Measurements from ENCODE around the gene CNTD1. TPM values are rescaled to one million over a fixed set of nuclear protein-coding genes. Genes with fewer than 3 reads are reported as not detected.
"Not testable (repeated sequence)": the region's sequence is repeated elsewhere in the genome, so short reads cannot be mapped to it uniquely, and the experiment has no call there.

CNTD1 gene, protein sequence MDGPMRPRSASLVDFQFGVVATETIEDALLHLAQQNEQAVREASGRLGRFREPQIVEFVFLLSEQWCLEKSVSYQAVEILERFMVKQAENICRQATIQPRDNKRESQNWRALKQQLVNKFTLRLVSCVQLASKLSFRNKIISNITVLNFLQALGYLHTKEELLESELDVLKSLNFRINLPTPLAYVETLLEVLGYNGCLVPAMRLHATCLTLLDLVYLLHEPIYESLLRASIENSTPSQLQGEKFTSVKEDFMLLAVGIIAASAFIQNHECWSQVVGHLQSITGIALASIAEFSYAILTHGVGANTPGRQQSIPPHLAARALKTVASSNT
- total RNA-seq (2014; rRNA removed; shearing (Covaris generic); ENCODE audit: low replicate concordance) = 0.09 TPM in 1 of 2 replicates, not detected in the other

DNA sequence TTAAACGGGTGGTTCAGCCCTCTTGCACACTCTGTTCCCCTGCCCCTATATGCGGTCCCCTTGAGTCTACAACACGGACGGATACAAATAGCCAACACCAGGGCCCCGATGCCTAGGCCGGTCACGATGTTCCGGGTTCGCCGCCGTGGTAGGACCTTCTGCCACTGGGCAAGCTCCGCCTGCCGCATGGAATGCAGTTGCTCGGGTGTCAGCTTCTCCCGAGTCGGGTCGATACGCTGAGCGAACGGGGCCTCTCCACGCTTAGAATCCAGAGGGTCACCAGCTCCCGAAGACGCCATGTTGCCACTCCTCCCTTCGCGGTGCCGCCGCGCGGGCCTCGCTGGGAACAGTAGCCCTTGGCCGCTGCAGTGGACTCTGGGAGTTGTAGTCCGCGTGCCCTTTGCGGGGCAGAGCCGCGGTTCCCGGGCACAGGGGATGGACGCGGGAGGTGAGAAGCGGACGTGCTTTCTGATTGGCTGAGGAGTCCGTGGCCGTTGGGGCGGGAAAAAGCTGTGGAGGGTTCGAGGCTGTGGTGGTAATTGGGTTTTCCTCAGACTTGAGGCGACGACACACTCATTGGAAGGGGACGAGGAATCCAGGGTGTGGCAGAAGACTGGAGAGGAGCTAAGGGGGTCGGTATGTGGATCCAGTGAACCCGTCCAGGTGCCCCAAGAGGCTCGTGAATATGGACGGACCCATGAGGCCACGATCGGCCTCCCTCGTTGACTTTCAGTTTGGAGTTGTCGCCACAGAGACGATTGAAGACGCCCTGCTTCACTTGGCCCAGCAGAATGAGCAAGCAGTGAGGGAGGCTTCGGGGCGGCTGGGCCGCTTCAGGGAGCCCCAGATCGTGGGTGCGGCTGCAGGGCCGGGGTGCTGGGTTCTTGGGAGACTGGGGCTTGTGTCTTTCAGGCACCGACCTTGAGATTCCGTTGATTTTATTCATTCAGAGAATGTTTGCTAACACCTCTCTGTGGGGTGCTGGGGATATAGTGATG, at the start of gene CNTD1, which contains the start of gene COA3:
TSS of gene CNTD1 (plus strand) at position 479 of the 998 bp plus-strand sequence. CDS start at position 686, 207 bp downstream.
TSS of gene COA3 (minus strand) at position 322 of the 998 bp plus-strand sequence. CDS start at position 299, 23 bp downstream.
- peak; percentile 85 for DNase-seq (ENCODE audit: low read depth)
- in situ Hi-C loops (cut with HindIII; ENCODE audit: low pct_unique_long_range_greater_than_20kb, low sequenced_read_pairs) = no loop called here

DNA sequence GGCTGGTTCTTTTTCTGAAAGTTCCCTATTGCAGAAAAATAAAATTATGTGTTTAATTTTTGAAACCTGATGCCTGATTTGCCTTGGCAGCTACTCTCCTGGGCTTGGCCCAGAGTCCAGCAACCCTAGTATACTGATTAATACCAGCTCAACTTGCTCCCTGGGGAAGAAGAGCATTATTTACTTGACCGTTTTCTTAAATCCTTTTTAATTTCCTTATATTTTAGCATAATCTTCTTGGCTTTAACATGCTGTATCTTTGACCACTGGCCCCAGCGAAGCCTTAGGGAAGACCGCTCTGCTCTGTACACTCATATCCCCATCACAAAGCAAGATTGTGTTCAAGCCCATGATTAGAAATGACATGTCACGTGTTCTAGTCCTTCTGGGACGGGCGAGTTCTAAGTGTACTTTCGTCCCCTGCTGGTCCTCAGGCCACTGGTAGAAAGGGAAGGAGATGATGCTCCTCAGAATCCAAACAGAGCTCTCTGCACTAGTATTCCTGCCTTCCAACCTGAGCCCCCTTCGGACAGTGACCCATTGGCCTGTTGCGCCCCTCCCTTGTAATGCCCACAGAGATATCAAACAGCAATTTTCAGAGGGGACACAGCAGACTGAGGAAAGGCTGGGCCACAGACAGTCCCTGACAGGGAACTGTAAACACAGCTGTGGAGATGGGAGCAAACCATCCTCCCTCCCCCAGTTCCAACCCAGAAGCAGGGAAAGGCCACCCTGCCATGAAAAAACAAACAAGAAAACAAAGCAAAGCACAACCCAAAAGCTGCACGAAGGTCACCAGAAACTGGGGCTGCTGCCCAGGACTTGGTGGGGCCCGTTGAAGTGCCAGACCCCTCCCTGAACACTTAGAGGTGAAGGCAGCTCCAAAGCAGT, 49.5 kb upstream of the CNTD1 start:
- DNase-seq (ENCODE audit: low read depth) = no peak
- in situ Hi-C loops (cut with HindIII; ENCODE audit: low pct_unique_long_range_greater_than_20kb, low sequenced_read_pairs) = loop anchor here (25.0 kb wide), 1 partner anchor 137 kb away; the partner anchor contains the start of genes RETREG3 and TUBG1

DNA sequence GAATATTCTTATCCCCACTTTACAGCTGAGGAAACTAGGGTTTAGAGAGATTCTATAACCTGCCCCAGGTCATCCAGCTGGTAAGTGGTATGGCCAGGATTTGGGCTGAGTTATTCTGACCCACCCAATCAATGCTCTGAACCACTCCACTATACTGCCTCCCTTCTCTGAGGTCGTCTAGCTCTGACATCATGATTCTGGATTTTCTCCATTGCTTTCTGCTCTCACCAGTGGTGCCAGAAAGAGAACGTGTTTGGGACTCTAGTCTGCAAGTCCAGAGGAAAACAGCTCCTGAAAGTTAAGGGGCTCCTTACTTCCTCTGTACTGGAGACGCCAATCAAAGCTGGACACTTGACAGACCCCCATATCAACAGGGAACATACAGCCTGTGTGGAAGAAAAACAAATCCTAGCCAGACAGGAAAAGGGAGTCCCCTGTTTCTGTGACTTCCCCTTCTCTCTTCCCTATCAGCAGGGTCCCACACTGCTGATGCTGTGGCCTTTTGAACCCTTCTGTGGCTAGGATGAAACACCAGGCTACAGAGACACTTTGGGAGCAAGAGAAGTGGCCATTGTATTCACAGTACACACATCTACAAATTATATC, 47.8 kb upstream of the CNTD1 start:
- in situ Hi-C loops (cut with HindIII; ENCODE audit: low pct_unique_long_range_greater_than_20kb, low sequenced_read_pairs) = no loop called here
- DNase-seq (ENCODE audit: low read depth) = no peak

DNA sequence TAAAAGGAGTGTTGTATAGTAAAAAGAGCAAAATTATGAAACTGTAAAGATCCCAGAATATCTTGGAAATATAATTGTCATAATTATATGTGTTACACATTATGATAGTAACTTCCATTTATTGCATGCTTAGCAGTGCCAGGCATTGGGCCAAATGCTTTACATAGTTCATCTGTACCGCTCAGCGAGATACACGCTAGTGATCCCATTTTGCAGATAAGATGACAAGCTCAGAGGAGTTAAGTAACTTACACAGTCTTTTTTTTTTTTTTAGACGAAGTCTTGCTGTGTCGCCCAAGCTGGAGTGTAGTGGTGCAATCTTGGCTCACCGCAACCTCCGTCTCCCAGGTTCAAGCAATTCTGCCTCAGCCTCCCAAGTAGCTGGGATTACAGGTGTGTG, 47.0 kb upstream of the CNTD1 start:
- no peak for DNase-seq (ENCODE audit: low read depth)
- in situ Hi-C loops (cut with HindIII; ENCODE audit: low pct_unique_long_range_greater_than_20kb, low sequenced_read_pairs) = no loop called here

DNA sequence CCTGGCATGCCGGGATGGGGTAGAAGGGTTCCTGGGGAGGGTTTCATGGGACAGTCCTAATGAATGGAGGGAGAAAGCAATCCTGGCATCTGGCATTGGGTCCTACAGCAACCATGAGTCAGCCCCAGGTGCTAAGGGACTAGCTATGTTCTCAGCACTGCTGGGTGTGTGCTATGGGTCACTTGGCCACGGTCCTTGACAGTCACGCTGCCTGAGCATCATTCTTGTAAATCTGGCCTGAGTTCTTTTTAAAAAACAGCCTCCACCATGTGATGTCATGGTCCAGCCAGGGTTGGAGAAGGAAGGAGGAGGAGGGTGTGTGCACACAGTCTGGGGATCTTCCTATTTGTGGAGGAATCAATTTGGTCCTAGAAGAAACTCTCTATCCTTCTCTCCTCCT, 43.9 kb upstream of the CNTD1 start:
- in situ Hi-C loops (cut with HindIII; ENCODE audit: low pct_unique_long_range_greater_than_20kb, low sequenced_read_pairs) = no loop called here
- DNase-seq (ENCODE audit: low read depth) = peak; percentile 90

DNA sequence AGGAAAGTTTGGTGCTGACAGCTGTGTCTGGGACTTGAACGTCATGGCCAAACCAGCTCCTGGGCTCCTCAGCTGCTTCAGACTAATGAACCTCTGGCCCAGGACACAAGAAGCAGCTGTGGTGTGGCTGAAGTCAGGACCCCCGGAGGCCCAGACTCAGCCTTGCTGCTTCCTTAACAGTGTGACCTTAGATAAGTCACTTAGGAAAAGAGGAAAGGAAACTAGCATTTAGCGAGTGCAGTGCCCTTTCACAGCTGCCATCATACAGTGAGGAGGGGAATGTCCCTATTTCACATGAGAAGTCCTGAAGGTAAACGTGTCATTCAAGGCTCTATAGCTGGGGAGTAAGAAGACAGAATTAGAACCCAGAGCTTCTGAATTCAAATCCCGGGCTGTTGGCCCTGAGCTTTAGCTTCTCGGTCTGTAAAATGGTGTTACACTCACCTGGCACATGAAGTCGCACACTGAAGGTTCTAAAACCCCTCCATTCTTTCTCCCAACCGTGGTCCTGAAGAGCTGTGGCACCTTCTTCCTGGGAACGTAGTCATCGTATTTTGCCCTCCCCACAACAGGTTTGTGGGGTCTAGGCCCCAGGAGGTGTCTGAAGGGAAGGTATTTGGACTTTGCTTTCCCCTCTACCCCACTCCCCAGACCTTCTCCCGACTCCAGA, 38.5 kb upstream of the CNTD1 start:
- in situ Hi-C loops (cut with HindIII; ENCODE audit: low pct_unique_long_range_greater_than_20kb, low sequenced_read_pairs) = no loop called here
- no peak for DNase-seq (ENCODE audit: low read depth)

DNA sequence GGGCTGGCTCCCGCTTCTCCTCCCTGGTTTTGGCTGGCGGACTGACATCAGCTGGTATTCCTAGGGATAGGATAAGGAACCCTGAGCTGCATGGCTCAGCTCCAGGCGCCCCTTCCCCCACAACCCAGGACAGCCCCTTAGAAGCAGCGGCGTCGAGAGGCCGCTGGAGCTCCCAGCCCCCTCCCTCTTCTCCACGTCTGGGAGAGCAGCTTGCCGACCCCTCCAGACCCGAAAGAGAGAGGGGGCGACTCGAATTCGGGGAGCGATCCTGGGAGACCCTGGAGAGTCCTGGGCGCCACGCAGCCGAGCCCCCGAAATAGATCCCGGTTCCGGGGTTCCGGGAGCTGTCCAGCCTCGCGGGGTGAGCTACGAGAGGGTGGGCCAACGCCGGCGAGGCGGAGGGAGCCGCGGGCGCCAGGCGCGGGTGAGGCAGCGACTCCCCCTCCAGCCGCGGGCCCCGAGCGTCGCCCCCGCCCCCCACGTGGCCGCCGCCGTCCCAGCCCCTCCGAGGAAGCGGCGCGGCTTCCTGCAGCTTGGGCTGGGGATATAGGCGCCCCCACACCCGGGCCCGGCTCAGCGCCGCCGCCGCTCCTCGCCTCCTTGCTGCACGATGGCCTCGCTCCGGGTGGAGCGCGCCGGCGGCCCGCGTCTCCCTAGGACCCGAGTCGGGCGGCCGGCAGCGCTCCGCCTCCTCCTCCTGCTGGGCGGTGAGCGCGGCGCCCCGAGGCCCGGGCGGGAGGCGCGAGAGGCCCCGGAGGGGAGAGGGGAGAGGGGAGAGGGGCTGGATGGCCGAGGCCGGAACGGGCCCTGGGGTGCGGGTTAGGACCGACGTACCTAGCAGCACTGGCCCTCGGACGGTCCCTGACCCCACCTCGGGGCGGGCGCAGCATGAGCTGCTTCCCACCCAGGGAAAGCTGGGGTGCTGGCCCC, 37.7 kb upstream of the CNTD1 start, which contains the start of gene RAMP2:
TSS of gene RAMP2 (plus strand) at position 576 of the 930 bp plus-strand sequence. CDS start at position 611, 35 bp downstream.
- no peak for DNase-seq (ENCODE audit: low read depth)
- in situ Hi-C loops (cut with HindIII; ENCODE audit: low pct_unique_long_range_greater_than_20kb, low sequenced_read_pairs) = no loop called here

DNA sequence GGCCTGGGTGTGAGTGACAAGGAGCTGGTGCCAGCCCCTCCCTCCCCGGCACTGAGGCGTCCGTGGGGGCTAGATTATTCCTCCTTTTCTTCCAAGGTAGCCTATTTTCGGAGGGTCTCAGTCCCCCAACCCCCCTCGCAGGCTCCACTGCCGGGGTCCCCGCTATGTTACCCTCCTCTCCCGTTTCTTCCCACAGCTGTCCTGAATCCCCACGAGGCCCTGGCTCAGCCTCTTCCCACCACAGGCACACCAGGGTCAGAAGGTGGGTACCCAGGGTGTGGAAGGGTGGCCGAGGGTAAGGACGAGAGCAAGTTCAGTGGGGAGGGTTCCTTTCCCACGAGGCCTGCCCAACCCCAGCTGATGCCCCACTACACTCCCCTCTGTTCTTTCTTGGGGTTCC, 37.0 kb upstream of the CNTD1 start:
- in situ Hi-C loops (cut with HindIII; ENCODE audit: low pct_unique_long_range_greater_than_20kb, low sequenced_read_pairs) = no loop called here
- DNase-seq (ENCODE audit: low read depth) = no peak

DNA sequence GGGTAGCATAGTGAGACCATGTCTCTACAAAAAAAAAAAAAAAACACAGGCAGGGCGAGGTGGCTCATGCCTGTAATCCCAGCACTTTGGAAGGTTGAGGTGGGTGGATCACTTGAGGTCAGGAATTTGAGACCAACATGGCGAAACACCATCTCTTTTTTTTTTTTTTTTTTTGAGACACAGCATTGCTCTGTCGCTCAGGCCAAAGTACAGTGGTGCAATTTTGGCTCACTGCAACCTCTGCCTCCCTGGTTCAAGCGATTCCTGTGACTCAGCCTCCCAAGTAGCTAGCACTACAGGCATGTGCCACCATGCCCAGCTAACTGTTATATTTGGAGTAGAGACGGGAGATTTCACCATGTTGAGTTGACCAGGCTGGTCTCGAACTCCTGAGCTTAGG, 32.5 kb upstream of the CNTD1 start:
- no peak for DNase-seq (ENCODE audit: low read depth)
- in situ Hi-C loops (cut with HindIII; ENCODE audit: low pct_unique_long_range_greater_than_20kb, low sequenced_read_pairs) = no loop called here

DNA sequence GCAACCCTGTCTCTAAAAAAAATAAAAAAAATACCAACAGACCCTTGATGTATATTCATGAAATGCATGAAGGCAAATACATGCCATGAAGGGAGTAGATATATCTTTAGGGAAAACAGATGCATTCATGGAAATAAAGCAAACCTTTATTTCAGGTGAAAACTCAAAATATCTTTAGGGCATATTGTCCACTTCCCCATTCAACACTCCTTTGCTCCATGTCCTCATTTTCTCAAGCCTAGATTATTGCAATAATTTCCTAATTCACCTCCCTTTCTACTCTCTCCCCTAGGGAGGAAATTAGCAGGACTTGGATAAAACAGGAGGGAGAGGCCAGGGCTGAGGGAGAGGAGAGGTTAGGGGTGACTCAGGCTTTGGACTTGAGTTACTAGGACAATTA, 31.1 kb upstream of the CNTD1 start:
- in situ Hi-C loops (cut with HindIII; ENCODE audit: low pct_unique_long_range_greater_than_20kb, low sequenced_read_pairs) = no loop called here
- no peak for DNase-seq (ENCODE audit: low read depth)

DNA sequence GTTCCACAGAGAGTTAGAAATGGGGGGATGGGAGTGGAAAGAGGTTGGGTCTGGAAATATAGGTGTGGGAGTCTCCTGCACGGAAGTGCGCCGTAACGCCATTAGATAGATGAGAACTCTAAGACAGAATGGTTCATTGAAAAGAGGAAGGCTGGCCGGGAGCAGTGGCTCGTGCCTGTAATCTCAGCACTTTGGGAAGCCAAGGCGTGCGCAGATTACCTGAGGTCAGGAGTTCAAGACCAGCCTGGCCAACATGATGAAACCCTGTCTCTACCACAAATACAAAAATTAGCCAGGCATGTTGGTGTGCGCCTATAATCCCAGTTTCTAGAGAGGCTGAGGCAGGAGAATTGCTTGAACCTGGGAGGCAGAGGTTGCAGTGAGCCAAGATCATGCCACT, 30.7 kb upstream of the CNTD1 start:
- in situ Hi-C loops (cut with HindIII; ENCODE audit: low pct_unique_long_range_greater_than_20kb, low sequenced_read_pairs); DNase-seq (ENCODE audit: low read depth): not testable (repeated sequence)

DNA sequence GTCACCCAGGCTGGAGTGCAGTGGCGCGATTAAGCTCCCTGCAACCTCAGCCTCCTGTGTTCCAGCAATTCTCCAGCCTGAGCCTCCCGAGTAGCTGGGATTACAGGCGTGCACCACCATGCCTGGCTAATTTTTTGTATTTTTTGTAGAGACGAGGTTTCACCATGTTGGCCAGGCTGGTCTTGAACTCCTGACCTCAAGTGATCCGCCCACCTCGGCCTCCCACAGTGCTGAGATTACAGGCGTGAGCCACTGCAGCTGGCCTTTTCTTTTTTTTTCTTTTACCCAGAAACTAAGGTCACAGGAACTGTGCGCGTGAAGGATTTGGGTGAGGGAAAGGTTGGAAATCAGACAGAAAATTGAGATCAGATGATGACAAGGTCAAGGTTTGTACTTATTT, 28.7 kb upstream of the CNTD1 start:
- DNase-seq (ENCODE audit: low read depth); in situ Hi-C loops (cut with HindIII; ENCODE audit: low pct_unique_long_range_greater_than_20kb, low sequenced_read_pairs): not testable (repeated sequence)

DNA sequence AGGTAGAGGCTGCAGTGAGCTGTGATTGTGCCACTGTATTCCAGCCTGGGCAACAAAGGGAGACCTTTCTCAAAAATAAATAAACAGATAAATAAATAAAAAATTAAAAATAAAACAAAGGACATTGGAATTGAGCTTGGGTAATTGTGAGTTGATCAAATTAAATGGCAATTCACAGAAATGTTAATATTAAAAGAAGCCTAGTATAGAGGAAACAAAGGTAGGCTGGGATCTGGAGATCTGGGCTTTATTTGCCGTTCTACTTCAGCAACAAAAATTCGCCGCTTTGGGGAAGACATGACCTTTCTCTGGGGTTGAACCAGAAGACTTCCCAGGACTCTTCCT, 25.7 kb upstream of the CNTD1 start:
- DNase-seq (ENCODE audit: low read depth) = no peak
- in situ Hi-C loops (cut with HindIII; ENCODE audit: low pct_unique_long_range_greater_than_20kb, low sequenced_read_pairs) = no loop called here

DNA sequence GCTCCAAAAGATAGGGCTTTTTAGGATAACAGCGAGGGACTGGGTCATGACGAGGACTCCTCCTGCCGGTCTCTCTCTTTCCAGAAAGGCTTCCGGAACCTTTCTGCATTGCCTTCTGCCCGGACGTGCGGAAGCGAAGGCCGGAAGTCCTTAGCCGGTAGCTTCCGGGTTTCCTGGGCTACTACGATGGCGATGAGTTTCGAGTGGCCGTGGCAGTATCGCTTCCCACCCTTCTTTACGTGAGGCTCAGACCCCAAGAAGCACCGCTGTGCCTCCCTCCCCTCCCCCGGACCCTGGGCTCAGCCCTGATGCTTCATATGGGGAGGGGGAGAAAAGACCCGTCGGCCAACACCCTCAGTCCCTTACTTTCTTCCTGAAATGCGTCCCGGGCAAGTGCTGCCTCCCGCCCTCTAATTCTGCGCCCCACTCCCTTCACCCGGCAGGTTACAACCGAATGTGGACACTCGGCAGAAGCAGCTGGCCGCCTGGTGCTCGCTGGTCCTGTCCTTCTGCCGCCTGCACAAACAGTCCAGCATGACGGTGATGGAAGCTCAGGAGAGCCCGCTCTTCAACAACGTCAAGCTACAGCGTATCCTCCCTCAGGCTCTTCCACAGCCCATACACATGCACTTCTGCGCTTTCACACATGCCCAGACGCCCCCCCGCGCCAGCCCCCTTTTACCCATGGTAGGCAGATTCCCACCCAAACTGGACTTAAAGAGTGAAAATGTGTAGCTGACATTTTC, 25.2 kb upstream of the CNTD1 start, which contains the start of gene VPS25:
TSS of gene VPS25 (plus strand) at position 160 of the 746 bp plus-strand sequence. CDS start at position 187, 27 bp downstream.
- in situ Hi-C loops (cut with HindIII; ENCODE audit: low pct_unique_long_range_greater_than_20kb, low sequenced_read_pairs) = no loop called here
- DNase-seq (ENCODE audit: low read depth) = peak; percentile 80

DNA sequence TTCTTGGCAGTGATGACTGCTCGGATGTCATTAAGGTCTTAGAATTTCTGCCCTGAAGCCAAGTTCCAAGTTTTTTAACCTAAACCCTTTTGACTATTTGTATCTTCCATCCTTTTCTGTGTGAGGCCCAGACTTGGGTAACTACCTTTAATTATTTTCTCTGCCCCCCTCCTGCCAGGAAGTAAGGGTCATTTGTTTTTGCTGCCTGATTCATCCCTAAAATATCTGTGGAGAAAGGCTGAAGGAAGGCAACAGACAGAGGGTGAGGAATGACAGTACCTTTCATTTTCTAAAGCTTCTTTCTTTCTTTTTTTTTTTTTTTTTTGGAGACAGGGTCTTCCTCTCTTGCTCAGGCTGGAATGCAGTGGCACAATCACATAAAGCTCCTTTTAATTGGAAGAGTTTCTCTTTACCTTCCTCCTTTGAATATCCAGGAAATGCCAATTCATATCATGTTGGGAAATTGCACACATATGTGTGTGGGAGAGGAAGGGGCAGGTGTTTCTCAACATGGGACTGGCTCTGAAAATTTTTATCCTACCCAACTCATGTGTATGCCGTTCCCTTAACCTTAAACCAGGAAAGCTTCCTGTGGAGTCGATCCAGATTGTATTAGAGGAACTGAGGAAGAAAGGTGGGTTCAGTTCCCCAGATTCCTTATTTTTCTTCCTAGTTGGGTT, 24.5 kb upstream of the CNTD1 start:
- peak; percentile 53 for DNase-seq (ENCODE audit: low read depth)
- in situ Hi-C loops (cut with HindIII; ENCODE audit: low pct_unique_long_range_greater_than_20kb, low sequenced_read_pairs) = no loop called here
